HPDE6-E6E7 (cell line): Measurements from ENCODE around the gene ZIC3.
"Not testable (repeated sequence)": the region's sequence is repeated elsewhere in the genome, so short reads cannot be mapped to it uniquely, and the experiment has no call there.

Experiments used
- DNase-seq: peaks from one replicate; pipeline ENCODE4 v3.0.0; 2011; ENCODE audit warnings: missing footprints; ENCODE audit errors: extremely low spot score

Gene ZIC3

DNA sequence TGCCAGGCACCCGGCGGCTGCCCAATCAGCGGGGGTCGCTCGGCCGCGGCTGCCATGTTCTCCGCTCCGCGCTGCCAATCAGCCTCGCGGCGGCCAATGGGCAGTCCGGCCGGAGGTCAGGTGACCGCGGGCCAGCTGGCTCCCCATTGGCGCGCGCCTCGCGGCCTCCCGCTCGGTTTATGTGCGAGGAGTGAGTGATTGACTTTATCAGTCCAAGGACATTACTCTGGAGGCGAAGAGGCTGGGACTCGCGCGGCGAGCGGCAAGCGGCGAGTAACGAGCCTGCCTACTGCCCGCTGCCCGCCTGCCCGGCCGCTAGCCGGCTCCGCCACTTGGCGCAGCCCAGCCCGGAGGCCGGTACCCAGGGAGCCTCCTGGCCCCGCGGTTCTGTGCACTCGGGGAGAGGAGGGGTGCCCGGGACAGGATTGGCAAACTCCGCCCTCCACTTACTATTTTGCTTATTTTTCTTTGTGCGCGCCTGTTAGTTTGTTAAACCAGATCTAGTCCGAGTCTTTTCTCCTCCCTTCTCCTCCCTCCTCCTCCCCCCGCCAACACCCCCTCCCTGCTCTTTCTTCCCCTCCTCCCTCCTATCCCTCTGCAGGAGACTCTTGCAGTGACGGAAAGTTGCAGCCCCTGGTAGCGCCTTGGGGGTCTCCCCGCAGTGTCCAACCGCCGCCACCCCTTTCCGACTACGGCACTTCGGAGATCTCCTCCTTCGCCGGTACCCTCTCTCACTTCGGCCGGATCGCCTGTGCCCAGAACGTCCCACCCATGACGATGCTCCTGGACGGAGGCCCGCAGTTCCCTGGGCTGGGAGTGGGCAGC is at the start of gene ZIC3:
Gene ZIC3, plus strand, starts transcription at position 207 of the 825 bp plus-strand sequence. Its CDS starts 565 bp downstream, at position 772.
- DNase-seq = no peak

- DNase-seq = no peak
Measured at GRCh38 chrX:137519459-137519858, 46.5 kb upstream of the ZIC3 start.

- DNase-seq = no peak
Measured at GRCh38 chrX:137545711-137546651, 19.9 kb upstream of the ZIC3 start.

GRCh38 chrX:137547291-137547690 is 18.6 kb upstream of the ZIC3 start:
- no peak for DNase-seq

- DNase-seq = no peak
Measured at GRCh38 chrX:137548261-137548660, 17.7 kb upstream of the ZIC3 start.

DNA sequence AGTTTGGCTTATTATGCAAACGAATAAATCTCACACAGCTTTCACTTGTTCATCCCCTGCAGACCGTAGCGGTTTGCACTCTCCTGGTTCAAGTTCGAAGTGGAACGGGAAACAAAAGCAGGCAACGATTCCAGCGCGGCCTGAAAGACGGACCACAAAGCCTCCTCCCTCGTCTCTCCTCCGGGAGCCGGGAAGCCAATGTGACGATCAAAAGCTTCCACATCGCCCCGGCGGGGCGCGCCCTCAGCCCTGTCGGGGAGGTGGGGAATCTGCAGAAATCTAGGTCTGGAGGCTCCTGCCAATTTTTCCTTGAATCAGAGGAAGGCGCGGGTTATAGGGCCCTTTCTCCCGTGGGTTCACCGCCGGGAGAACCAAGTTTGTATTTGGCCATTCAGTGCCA is 16.9 kb upstream of the ZIC3 start:
- DNase-seq = no peak

DNA sequence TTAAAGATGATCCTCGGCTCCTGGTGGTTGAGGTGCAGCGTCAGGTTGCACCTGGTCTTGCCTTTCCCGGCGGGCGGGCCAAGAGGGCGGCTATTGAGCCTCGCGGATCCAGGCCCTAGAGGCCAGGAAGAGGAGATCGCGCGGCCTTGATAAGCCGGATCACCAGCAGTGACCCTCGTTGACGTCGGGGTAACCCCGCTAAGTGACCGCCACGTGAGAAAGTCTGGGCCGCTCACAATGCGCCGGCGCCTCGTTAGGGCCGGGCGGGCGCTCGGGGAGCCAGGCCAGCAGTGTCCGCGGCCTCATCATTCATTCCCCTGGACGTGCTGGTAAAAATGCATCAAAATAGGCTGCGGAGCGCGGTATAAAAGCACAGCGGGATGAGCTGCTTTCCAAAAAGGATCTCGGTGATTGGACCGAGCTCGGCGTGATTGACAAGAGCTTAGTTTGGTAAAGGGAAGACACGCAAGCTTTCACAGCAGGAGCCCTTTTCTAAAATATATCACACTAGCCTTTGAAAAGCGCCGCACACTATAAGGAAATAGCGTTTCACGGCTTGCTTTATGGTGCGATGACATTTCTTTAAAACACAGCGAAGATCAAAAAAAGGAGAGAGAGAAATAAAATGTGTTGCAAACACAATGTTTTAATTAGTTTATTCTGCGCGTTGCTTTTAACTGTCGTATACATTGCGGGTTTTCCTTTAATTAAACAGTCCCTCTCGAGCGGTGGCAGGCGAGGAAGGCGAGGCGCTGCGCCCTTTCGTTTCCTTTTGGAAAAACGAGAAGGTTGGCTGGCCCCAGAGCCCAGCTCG is 15.9 kb upstream of the ZIC3 start:
- no peak for DNase-seq

GRCh38 chrX:137550665-137551261 is 15.2 kb upstream of the ZIC3 start:
- no peak for DNase-seq

DNA sequence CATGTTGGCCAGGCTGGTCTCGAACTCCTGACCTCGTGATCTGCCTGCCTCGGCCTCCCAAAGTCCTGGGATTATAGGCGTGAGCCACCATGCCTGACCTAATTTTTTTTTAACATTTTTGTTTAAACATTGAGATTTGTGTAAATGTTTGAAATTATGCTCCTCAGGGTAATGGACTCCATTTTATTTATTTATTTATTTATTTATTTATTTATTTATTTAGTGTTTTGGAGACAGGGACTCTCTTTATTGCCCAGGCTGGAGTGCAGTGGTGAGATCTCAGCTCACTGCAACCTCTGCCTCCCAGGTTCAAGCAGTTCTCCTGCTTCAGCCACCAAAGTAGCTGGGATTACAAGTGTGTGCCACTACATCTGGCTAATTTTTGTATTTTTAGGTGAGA is 13.8 kb upstream of the ZIC3 start:
- not testable (repeated sequence) for DNase-seq

DNA sequence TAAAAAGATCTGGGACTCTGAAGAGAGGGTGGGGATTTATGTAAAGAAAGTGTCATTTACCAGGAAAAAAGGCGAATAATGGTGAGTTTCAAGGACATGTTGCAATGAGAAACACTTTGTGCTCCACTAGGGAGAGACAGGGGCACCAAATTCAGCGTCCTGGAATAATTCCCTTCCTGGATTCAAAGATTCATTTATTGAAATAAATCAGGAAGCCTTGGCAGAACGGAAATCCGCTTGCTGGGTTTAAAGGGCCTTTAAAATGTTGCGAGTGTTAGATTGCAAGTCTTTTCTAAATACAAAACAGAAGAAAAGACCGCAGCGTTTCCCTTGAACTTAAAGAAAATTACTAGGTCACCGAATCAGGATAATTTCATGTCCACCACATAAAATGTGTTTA is 3.8 kb upstream of the ZIC3 start:
- no peak for DNase-seq

- no peak for DNase-seq
Measured at GRCh38 chrX:137563681-137564651, 2.0 kb upstream of the ZIC3 start.

DNA sequence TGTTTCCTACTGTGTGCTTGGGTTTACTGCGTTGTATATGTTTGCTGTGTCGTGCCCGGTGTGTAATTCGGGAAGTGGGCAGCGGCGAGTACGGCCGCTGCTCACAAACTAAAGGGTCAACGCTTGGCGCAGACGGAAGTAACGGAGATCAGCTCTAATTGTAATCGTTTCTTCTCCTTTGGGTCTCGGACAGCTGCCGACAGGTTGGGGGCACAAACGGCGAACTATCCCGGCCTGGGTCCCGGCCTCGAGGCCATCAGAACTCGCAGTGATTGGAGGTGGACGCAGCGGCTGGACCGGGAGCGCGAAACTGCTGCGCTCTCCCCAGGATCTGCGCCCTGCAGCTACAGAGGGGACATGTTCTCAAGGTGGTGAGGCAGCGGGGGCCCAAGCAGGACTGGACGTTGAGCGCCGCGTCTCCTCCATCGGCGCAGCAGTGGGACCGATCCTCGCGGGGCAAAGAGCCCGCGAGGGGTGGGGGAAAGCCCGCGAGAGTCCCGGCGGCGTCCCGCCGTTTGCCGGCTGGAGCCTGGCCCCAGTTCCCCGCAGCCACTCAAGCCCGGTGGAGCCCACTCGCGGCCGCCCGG is 516 bp upstream of the ZIC3 start:
- DNase-seq = no peak

- no peak for DNase-seq
Measured at GRCh38 chrX:137566746-137567679, 1.1 kb downstream of the ZIC3 start.

- DNase-seq = no peak
Measured at GRCh38 chrX:137567682-137568232, 1.8 kb downstream of the ZIC3 start.

DNA sequence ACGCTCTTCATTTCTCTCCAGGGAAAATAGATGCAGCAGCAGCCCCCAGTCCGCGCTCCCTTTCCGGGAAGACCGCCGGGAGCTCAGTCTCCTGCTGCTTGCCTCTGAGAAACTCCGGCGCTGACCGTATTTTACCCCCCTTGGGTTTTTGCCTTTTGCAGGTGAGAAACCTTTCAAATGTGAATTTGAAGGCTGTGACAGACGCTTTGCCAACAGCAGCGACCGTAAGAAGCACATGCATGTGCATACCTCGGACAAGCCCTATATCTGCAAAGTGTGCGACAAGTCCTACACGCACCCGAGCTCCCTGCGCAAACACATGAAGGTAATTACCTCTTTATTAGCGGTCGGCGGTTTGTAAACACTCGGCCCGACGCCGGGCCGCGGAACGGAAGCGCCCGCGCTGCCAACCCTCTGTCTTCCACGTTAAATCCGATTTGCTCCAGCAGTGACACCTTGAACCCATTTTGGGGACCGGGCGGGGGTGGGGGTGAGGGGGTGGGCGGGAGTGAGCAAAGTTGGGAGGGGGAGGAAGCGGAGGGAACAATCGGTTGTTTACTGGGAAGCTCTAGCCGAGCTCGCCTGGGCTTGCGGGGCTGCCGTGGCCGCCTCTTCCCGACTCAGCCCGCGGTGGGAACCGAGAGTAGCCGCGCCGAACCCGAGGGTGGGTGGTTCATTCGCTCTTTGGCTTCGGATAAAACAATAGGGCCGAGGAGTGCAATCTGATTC is 3.0 kb downstream of the ZIC3 start:
- DNase-seq = no peak

GRCh38 chrX:137569470-137569891 is 3.6 kb downstream of the ZIC3 start:
- DNase-seq = no peak

DNA sequence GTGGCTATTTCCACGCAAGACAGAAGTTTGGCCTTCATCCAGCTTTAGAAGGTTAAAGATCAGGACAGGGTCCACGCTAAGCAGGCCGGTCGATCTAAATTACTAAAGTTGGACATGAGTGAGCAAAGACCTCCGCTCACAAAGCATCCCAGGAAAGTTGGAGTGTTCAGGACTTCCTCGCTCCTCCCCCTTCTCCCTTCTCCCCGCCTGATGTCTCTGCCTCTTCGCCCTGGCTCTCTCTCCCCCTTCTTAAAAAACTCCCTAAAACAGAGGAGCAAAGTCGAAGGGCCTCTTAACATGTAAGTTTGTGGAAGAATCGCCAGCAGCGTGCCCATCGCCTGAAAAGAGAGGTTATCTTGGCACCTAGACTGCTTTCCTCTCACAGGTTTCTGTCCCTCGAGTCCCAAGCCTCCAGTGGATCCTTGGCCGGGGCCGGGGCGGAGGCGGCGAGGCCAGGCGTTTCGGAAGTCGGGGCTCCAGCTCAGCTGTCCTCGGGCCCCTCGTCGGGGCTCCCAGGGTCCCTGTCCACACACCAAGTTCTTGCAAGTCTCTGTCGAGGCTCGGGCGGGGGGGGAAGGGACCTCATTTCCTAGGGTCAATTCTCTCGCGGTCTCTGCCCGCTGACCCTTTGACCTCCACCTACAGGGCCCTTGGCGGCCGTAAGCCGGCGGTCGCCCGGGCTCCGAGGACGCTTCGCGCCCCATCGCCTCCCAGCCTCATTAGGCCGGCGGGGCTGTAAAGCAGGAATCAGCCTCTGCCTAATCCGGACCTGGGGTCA is 7.6 kb downstream of the ZIC3 start:
- no peak for DNase-seq
